ENCODE data around the gene ARHGEF7.

DNA sequence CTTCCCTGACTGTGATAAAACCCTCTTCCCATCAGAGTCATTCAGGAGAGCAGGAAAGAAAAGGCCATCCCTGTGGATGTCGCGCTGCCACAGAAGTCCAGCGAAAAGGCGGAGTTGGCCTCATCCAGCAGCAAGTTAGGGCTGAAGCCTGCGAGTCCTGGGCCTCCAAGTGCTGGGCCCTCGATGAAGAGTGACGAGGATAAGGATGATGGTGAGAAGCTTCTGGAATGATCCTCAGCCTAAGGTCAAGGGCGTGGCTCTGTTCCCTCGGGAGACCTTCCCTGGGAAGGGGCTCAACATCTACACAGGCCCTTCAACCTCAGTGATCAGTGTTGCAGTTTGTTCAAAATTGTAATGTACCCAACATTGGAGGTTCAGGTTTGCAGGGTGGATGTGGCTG lies 227.6 kb downstream of the ARHGEF7 start:
- TF ChIP-seq, protein P1, sequence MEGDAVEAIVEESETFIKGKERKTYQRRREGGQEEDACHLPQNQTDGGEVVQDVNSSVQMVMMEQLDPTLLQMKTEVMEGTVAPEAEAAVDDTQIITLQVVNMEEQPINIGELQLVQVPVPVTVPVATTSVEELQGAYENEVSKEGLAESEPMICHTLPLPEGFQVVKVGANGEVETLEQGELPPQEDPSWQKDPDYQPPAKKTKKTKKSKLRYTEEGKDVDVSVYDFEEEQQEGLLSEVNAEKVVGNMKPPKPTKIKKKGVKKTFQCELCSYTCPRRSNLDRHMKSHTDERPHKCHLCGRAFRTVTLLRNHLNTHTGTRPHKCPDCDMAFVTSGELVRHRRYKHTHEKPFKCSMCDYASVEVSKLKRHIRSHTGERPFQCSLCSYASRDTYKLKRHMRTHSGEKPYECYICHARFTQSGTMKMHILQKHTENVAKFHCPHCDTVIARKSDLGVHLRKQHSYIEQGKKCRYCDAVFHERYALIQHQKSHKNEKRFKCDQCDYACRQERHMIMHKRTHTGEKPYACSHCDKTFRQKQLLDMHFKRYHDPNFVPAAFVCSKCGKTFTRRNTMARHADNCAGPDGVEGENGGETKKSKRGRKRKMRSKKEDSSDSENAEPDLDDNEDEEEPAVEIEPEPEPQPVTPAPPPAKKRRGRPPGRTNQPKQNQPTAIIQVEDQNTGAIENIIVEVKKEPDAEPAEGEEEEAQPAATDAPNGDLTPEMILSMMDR (IDR thresholded peaks at IDR 0.05; ENCODE audit: low read depth, low read length): no peak
- TF ChIP-seq EZH2phosphoT487 (IDR thresholded peaks at IDR 0.05; ENCODE audit: low read depth): no peak

Measured in OCI-LY3 (cell line).